HEK293T (cell line): ENCODE data around the gene NUCB1.
"Not testable (repeated sequence)": the region's sequence is repeated elsewhere in the genome, so short reads cannot be mapped to it uniquely, and the experiment has no call there.

ENCODE experiments used
- CTCF ChIA-PET: fragments of 350-600 bp; formaldehyde crosslinking; extraction: SDS; loops from one replicate; lab custom pipeline; 2021; ENCODE audit warnings: antibody characterized with exemption, inconsistent platforms; lab: Yijun Ruan, JAX
- POLR2A ChIA-PET: fragments of 350-600 bp; formaldehyde crosslinking; extraction: SDS; loops from one replicate; lab custom pipeline; 2020; ENCODE audit warnings: antibody characterized with exemption, inconsistent platforms; lab: Yijun Ruan, JAX
- DNase-seq: peaks from one replicate; pipeline ENCODE4 v3.0.0; 2012; ENCODE audit warnings: mixed read lengths; ENCODE audit errors: extremely low spot score
- ARNT ChIP-seq: fragments of 450-650 bp; IDR thresholded peaks from 2 replicates; pipeline ENCODE4 v1.6.1; 2017; ENCODE audit warnings: mild to moderate bottlenecking
- BHLHE40 ChIP-seq: fragments of 450-650 bp; IDR thresholded peaks from 2 replicates; pipeline ENCODE4 v1.6.1; 2016; ENCODE audit warnings: mild to moderate bottlenecking, moderate library complexity, borderline replicate concordance
- CTBP1 ChIP-seq: fragments of 450-650 bp; IDR thresholded peaks from 2 replicates; pipeline ENCODE4 v1.6.1; 2016; ENCODE audit warnings: borderline replicate concordance
- ELF4 ChIP-seq: fragments of 450-650 bp; IDR thresholded peaks from 2 replicates; pipeline ENCODE4 v1.6.1; 2017; ENCODE audit warnings: antibody characterized with exemption
- FOXA1 ChIP-seq: fragments of 450-650 bp; IDR thresholded peaks from 2 replicates; pipeline ENCODE4 v1.6.1; 2016; ENCODE audit warnings: mild to moderate bottlenecking
- FOXK2 ChIP-seq: fragments of 450-650 bp; IDR thresholded peaks from 2 replicates; pipeline ENCODE4 v1.6.1; 2016; ENCODE audit warnings: mild to moderate bottlenecking
- FOXM1 ChIP-seq: fragments of 450-650 bp; IDR thresholded peaks from 2 replicates; pipeline ENCODE4 v1.6.1; 2017; ENCODE audit warnings: mild to moderate bottlenecking, borderline replicate concordance
- HDGF ChIP-seq: fragments of 450-650 bp; IDR thresholded peaks from 2 replicates; pipeline ENCODE4 v1.6.1; 2017; ENCODE audit warnings: antibody characterized with exemption, borderline replicate concordance
- L3MBTL2 ChIP-seq: fragments of 450-650 bp; conservative IDR thresholded peaks from 2 replicates; pipeline ENCODE4 v1.6.1; 2016; ENCODE audit warnings: mild to moderate bottlenecking
- LEF1 ChIP-seq: fragments of 450-650 bp; IDR thresholded peaks from 2 replicates; pipeline ENCODE4 v1.6.1; 2017; ENCODE audit warnings: mild to moderate bottlenecking, borderline replicate concordance
- NFRKB ChIP-seq: fragments of 450-650 bp; IDR thresholded peaks from 2 replicates; pipeline ENCODE4 v1.6.1; 2016; ENCODE audit warnings: mild to moderate bottlenecking, moderate library complexity
- PKNOX1 ChIP-seq: fragments of 450-650 bp; IDR thresholded peaks from 2 replicates; pipeline ENCODE4 v1.6.1; 2016
- SP1 ChIP-seq: fragments of 450-650 bp; IDR thresholded peaks from 2 replicates; pipeline ENCODE4 v1.6.1; 2017
- SUZ12 ChIP-seq: fragments of 450-650 bp; IDR thresholded peaks from 2 replicates; pipeline ENCODE4 v1.6.1; 2016; ENCODE audit warnings: mild to moderate bottlenecking
- TARDBP ChIP-seq: fragments of 450-650 bp; IDR thresholded peaks from 2 replicates; pipeline ENCODE4 v1.6.1; 2016
- ZNF384 ChIP-seq: fragments of 450-650 bp; IDR thresholded peaks from 2 replicates; pipeline ENCODE4 v1.6.1; 2016

The NUCB1 gene

GRCh38 chr19:48890551-48890950, 9.6 kb upstream of the NUCB1 start:
- ChIA-PET POLR2A (no interaction called here), CTCF (no interaction called here)
- DNase-seq = no peak
- TF ChIP-seq PKNOX1 (no peak), CTBP1 (no peak), ARNT (no peak), TARDBP (no peak), HDGF (no peak), ELF4 (no peak), LEF1 (no peak), BHLHE40 (no peak), FOXM1 (no peak), L3MBTL2 (no peak), FOXK2 (no peak), SP1 (no peak), ZNF384 (no peak), NFRKB (no peak), SUZ12 (no peak), FOXA1 (no peak)

GRCh38 chr19:48895226-48895625, 4.9 kb upstream of the NUCB1 start:
- CTCF ChIA-PET = no interaction called here
- TF ChIP-seq NFRKB = no peak
- TF ChIP-seq BHLHE40 = no peak
- TF ChIP-seq HDGF = no peak
- TF ChIP-seq ARNT = no peak
- TF ChIP-seq FOXA1 = no peak
- TF ChIP-seq ELF4 = no peak
- TF ChIP-seq LEF1 = no peak
- no peak for TF ChIP-seq L3MBTL2
- TF ChIP-seq SP1 = no peak
- TF ChIP-seq FOXK2 = no peak
- no peak for TF ChIP-seq ZNF384
- TF ChIP-seq FOXM1 = no peak
- TF ChIP-seq TARDBP = no peak
- POLR2A ChIA-PET = interaction anchor here (1.2 to 2.2 kb wide), 3 partner anchors 19 to 23 kb away, joined by 4 to 7 read pairs (median 5); partner anchors contain the start of gene PPP1R15A

GRCh38 chr19:48896191-48896720, 3.9 kb upstream of the NUCB1 start:
- CTCF ChIA-PET = no interaction called here
- no peak for TF ChIP-seq HDGF
- peak; percentile 82 for DNase-seq
- POLR2A ChIA-PET = interaction anchor here (0.7 to 2.2 kb wide), 4 partner anchors 20 to 277 kb away, joined by 3 to 7 read pairs (median 4); partner anchors contain the start of genes PPP1R15A, RPL18 and SPHK2

More at GRCh38 chr19:48895226-48895625, 4.9 kb upstream of the NUCB1 start:
- no peak for DNase-seq

- TF ChIP-seq ARNT (no peak), NFRKB (no peak), LEF1 (no peak), ZNF384 (no peak), L3MBTL2 (no peak), BHLHE40 (no peak), FOXM1 (no peak), SP1 (no peak), HDGF (no peak), FOXA1 (no peak), FOXK2 (no peak)
- DNase-seq = no peak
- ChIA-PET CTCF (no interaction called here), POLR2A (no interaction called here)
Observed at GRCh38 chr19:48897181-48897580, 2.9 kb upstream of the NUCB1 start.

- DNase-seq = not testable (repeated sequence)
- POLR2A ChIA-PET = interaction anchor here (0.8 to 3.2 kb wide), 8 partner anchors 10 to 108 kb away, joined by 3 to 40 read pairs (median 4); partner anchors contain the start of genes FTL and PPP1R15A
- CTCF ChIA-PET = interaction anchor here (0.9 kb wide), 1 partner anchor 71 kb away, joined by 3 read pairs; no protein-coding TSS in a partner anchor
Observed at GRCh38 chr19:48899386-48899749, 744 bp upstream of the NUCB1 start.

GRCh38 chr19:48900477-48901406, 630 bp downstream of the NUCB1 start:
- peak; percentile 44 for DNase-seq
- TF ChIP-seq NFRKB (no peak), LEF1 (no peak), PKNOX1 (no peak), FOXK2 (no peak), ELF4 (no peak), SUZ12 (no peak), CTBP1 (no peak), SP1 (no peak), FOXA1 (no peak), L3MBTL2 (no peak), ARNT (no peak), ZNF384 (no peak), FOXM1 (no peak)
- CTCF ChIA-PET = interaction anchor here (0.9 kb wide), 1 partner anchor 70 kb away, joined by 3 read pairs; no protein-coding TSS in a partner anchor
- POLR2A ChIA-PET = interaction anchor here (0.8 to 3.2 kb wide), 12 partner anchors 8 to 110 kb away, joined by 3 to 40 read pairs (median 3); partner anchors contain the start of genes FTL and PPP1R15A

- CTCF ChIA-PET = interaction anchor here (0.6 kb wide), 1 partner anchor 91 kb away, joined by 3 read pairs; the partner anchor contains the start of gene RUVBL2
- POLR2A ChIA-PET = interaction anchor here (3.2 kb wide), 1 partner anchor 29 kb away, joined by 40 read pairs; the partner anchor contains the start of gene PPP1R15A
Observed at GRCh38 chr19:48902291-48902690, 2.2 kb downstream of the NUCB1 start.

GRCh38 chr19:48903788-48904187, 3.7 kb downstream of the NUCB1 start:
- DNase-seq, CTCF ChIA-PET: not testable (repeated sequence)
- POLR2A ChIA-PET = interaction anchor here (1.2 kb wide), 1 partner anchor 29 kb away, joined by 3 read pairs; no protein-coding TSS in a partner anchor

More at GRCh38 chr19:48902291-48902690, 2.2 kb downstream of the NUCB1 start:
- DNase-seq = not testable (repeated sequence)
